K562 (cell line): ENCODE data around the gene LRFN4. TPM values are rescaled to one million over a fixed set of nuclear protein-coding genes. Genes with fewer than 3 reads are reported as not detected.

Experiments
- ARNT ChIP-seq, 2 experiments: fragments of 450-650 bp; IDR thresholded peaks; 2 replicates each; pipeline ENCODE4 v1.6.1; 2016; ENCODE audit warnings: mild to moderate bottlenecking in 1 of 2
- ATF1 ChIP-seq, 2 experiments: fragments of 450-650 bp in 1 of 2; IDR thresholded peaks; 2 replicates each; pipeline ENCODE4 v1.6.1; 2016; ENCODE audit warnings: missing compliant biosample characterization in 1 of 2, missing genetic modification characterization in 1 of 2
- CGGBP1 ChIP-seq: fragments of 250-450 bp; sonication (Bioruptor Pico); IDR thresholded peaks from 2 replicates; pipeline ENCODE4 v1.9.0; 2021; ENCODE audit warnings: mild to moderate bottlenecking
- E2F5 ChIP-seq: sonication (generic); formaldehyde crosslinking; IDR thresholded peaks from 2 replicates; pipeline ENCODE4 v1.8.0; 2022; ENCODE audit warnings: mild to moderate bottlenecking, missing genetic modification reagents
- GATA2 ChIP-seq: sonication (generic); formaldehyde crosslinking; IDR thresholded peaks from 2 replicates; pipeline ENCODE4 v1.4.0; 2020; ENCODE audit warnings: mild to moderate bottlenecking, missing genetic modification reagents
- GATAD2A ChIP-seq: fragments of 450-650 bp; IDR thresholded peaks from 2 replicates; pipeline ENCODE4 v1.6.1; 2017
- JUN ChIP-seq, 2 experiments: sonication (generic) in 1 of 2; formaldehyde crosslinking in 1 of 2; IDR thresholded peaks; 2 replicates each; pipeline versions ENCODE4 v1.6.1 to v1.8.0; 2012 to 2022; ENCODE audit warnings: borderline replicate concordance in 2 of 2, mild to moderate bottlenecking in 2 of 2, improper control_type of control experiment in 1 of 2, low read depth in 1 of 2, low read length in 1 of 2, missing genetic modification reagents in 1 of 2
- MTA1 ChIP-seq: fragments of 450-650 bp; IDR thresholded peaks from 2 replicates; pipeline ENCODE4 v1.6.1; 2017; ENCODE audit warnings: borderline replicate concordance
- PBX2 ChIP-seq, 2 experiments: IDR thresholded peaks in 1 of 2; conservative IDR thresholded peaks in 1 of 2; 2 replicates each; pipeline ENCODE4 v1.6.1; 2016; ENCODE audit warnings: low read depth in 2 of 2, mild to moderate bottlenecking in 1 of 2, missing compliant biosample characterization in 1 of 2, missing genetic modification characterization in 1 of 2, moderate library complexity in 1 of 2
- PML ChIP-seq: IDR thresholded peaks from 2 replicates; pipeline ENCODE4 v1.6.1; 2012; ENCODE audit warnings: low read length, inconsistent platforms
- POU5F1 ChIP-seq: fragments of 150-350 bp; IDR thresholded peaks from 2 replicates; pipeline ENCODE4 v1.6.1; 2014; ENCODE audit warnings: borderline replicate concordance, low read length, low read depth, mild to moderate bottlenecking; ENCODE audit not compliant: partially characterized antibody
- SUPT5H ChIP-seq: fragments of 450-650 bp; IDR thresholded peaks from 2 replicates; pipeline ENCODE4 v1.6.1; 2016
- ZEB2 ChIP-seq: fragments of 450-650 bp; IDR thresholded peaks from 2 replicates; pipeline ENCODE4 v1.6.1; 2016
- ZNF133 ChIP-seq: fragments of 250-450 bp; sonication (Bioruptor Pico); IDR thresholded peaks from 2 replicates; pipeline ENCODE4 v1.4.0; 2020; ENCODE audit warnings: mild to moderate bottlenecking
- ZNF263 ChIP-seq: sonication (generic); formaldehyde crosslinking; IDR thresholded peaks from 2 replicates; pipeline ENCODE4 v1.8.0; 2022; ENCODE audit warnings: mild to moderate bottlenecking, missing genetic modification reagents, borderline replicate concordance
- ZNF436 ChIP-seq: fragments of 250-450, 450-650 bp; sonication (Bioruptor Pico); formaldehyde crosslinking; IDR thresholded peaks from 2 replicates; pipeline ENCODE4 v1.7.0; 2020; ENCODE audit warnings: mild to moderate bottlenecking
- polyA plus RNA-seq, 8 experiments: library from polyadenylated mRNA; depleted of rRNA in 4 of 8; stranded (reverse) in 5 of 8; unstranded in 3 of 8; fragments of >200 nt; fragmentation: Nextera tagmentation in 2 of 8; fragmentation: Illumina TruSeq in 1 of 8; extraction: Ambion mirVana in 2 of 8; extraction: Trizol in 1 of 8; gene quantifications; 2 replicates each; pipeline versions ENCODE4 v1.2.1 to v1.2.3, GENCODE V29; 2011 to 2014; ENCODE audit warnings: inconsistent platforms in 1 of 8, missing spikeins in 1 of 8
- total RNA-seq, 7 experiments: library from RNA; depleted of rRNA in 6 of 7; stranded (reverse); fragments of >200 nt in 6 of 7; fragmentation: Illumina TruSeq in 2 of 7; extraction: Trizol in 2 of 7; gene quantifications; 2 replicates each; pipeline versions ENCODE4 v1.2.1 to v1.2.3, GENCODE V29; 2011 to 2021; ENCODE audit warnings: low replicate concordance in 1 of 7

The LRFN4 gene
- total and polyA plus RNA-seq, 9 of the 15 experiments (the other 6 are each of a cell fraction or from before 2014, with no cell fraction given), result 0.10 to 60.1 (median 6.7) TPM

GRCh38 chr11:66834943-66835342 lies 21.9 kb upstream of the LRFN4 start (continued):
- no peak for TF ChIP-seq CGGBP1 (CRISPR knock-in tag)
- TF ChIP-seq POU5F1, result no peak
- TF ChIP-seq PBX2 (CRISPR knock-in tag; IDR thresholded peaks at IDR 0.05; ENCODE audit: low read depth), result no peak
- TF ChIP-seq PBX2 (tag; conservative IDR thresholded peaks at IDR 0.05; ENCODE audit: low read depth), result peak; percentile 45
- TF ChIP-seq PML, result peak; percentile 53; the same call in 1 of the 2 replicates
- no peak for TF ChIP-seq JUN (IDR thresholded peaks at IDR 0.05; ENCODE audit: borderline replicate concordance, low read depth, low read length)
- TF ChIP-seq JUN (CRISPR knock-in tag; IDR thresholded peaks at IDR 0.05; ENCODE audit: borderline replicate concordance), result no peak
- no peak for TF ChIP-seq SUPT5H
- TF ChIP-seq ARNT (IDR thresholded peaks at IDR 0.05), result no peak
- TF ChIP-seq ZEB2, result peak; percentile 66; the same call in 1 of the 2 replicates
- no peak for TF ChIP-seq GATAD2A
- TF ChIP-seq ZNF263 (CRISPR knock-in tag), result no peak
- no peak for TF ChIP-seq E2F5
- TF ChIP-seq MTA1, result peak; percentile 23; the same call in 1 of the 2 replicates
- TF ChIP-seq ZNF133 (CRISPR knock-in tag), result no peak
- no peak for TF ChIP-seq ZNF436 (CRISPR knock-in tag)
- TF ChIP-seq ATF1 (CRISPR knock-in tag; IDR thresholded peaks at IDR 0.05), result no peak
- TF ChIP-seq ATF1 (tag; IDR thresholded peaks at IDR 0.05), result no peak
- TF ChIP-seq GATA2 (CRISPR knock-in tag), result no peak
